HepG2 (cell line): ENCODE data around the gene LRPPRC. TPM values are rescaled to one million over a fixed set of nuclear protein-coding genes. Genes with fewer than 3 reads are reported as not detected.

Experiments used
- ATAC-seq: fragments of 200-7000 bp; cut with Tn5 transposase; 3 replicates; pipeline ENCODE4 v1.9.1; 2020; ENCODE audit warnings: mild to moderate bottlenecking, moderate library complexity
- BruUV-seq: library from RNA; stranded (reverse); fragments of 400-500 nt; replicated peaks from 2 replicates; lab custom pipeline; 2021; lab: Mats Ljungman, UMichigan
- CTCF ChIA-PET: fragments of 300-600 bp; formaldehyde crosslinking; extraction: SDS; loops from one replicate; lab custom pipeline; 2021; ENCODE audit warnings: low total read pairs, inconsistent platforms, low intra/inter-chr PET ratio; lab: Yijun Ruan, JAX
- POLR2A ChIA-PET: fragments of 350-600 bp; sonication (Branson Sonifier 250); formaldehyde crosslinking; loops from one replicate; lab custom pipeline; 2020; ENCODE audit warnings: antibody characterized with exemption, inconsistent platforms; lab: Yijun Ruan, JAX
- DNase-seq: peaks from one replicate; pipeline ENCODE4 v3.0.0-alpha.2; 2015; ENCODE audit warnings: low spot score
- FAIRE-seq: peaks from 3 replicates; lab custom pipeline; 2011; peaks lifted over from hg19 to GRCh38; lab: Jason Lieb, UNC
- H2AFZ ChIP-seq: one replicate; pipeline ENCODE4 v1.6.1; 2011; ENCODE audit warnings: low read length, inconsistent platforms
- H3K27ac ChIP-seq: fragments of 300-600 bp; 3 replicates; pipeline ENCODE4 v1.8.0; 2011; ENCODE audit warnings: mixed run types, mild to moderate bottlenecking, mixed read lengths, low read length, inconsistent platforms; ENCODE audit not compliant: insufficient read depth; ENCODE audit errors: extremely low read length
- H3K27me3 ChIP-seq, 2 experiments: fragments of 200-600 bp in 1 of 2; 2 replicates in 1 of 2; 3 replicates in 1 of 2; pipeline versions ENCODE4 v1.6.0 to v1.8.0; 2011; ENCODE audit warnings: low read length in 2 of 2, mild to moderate bottlenecking in 2 of 2, moderate library complexity in 2 of 2, inconsistent platforms in 1 of 2; ENCODE audit not compliant: insufficient read depth in 2 of 2, control insufficient read depth in 1 of 2
- H3K36me3 ChIP-seq, 2 experiments: fragments of 200-600 bp in 1 of 2; replicated peaks in 1 of 2; 2 replicates in 1 of 2; 3 replicates in 1 of 2; pipeline versions ENCODE4 v1.5.1 to v1.8.0; 2011; ENCODE audit warnings: low read length in 2 of 2, inconsistent platforms in 1 of 2; ENCODE audit not compliant: insufficient read depth in 2 of 2, control insufficient read depth in 1 of 2
- H3K4me1 ChIP-seq: 2 replicates; pipeline ENCODE4 v1.5.1; 2012; ENCODE audit warnings: low read length, inconsistent platforms; ENCODE audit not compliant: insufficient read depth
- H3K4me2 ChIP-seq: 2 replicates; pipeline ENCODE4 v1.6.0; 2011; ENCODE audit warnings: low read depth, low read length, inconsistent platforms
- H3K4me3 ChIP-seq, 3 experiments: fragments of 200-600 bp in 1 of 3; sonication (generic), shearing (Covaris generic) in 1 of 3; replicated peaks in 1 of 3; 2 replicates each; pipeline ENCODE4 v1.5.1; 2011 to 2016; ENCODE audit warnings: low read length in 3 of 3, inconsistent platforms in 2 of 3, low read depth in 2 of 3, mild to moderate bottlenecking in 2 of 3, control low read depth in 1 of 3, mixed read lengths in 1 of 3; ENCODE audit not compliant: insufficient read depth in 1 of 3
- H3K79me2 ChIP-seq: one replicate; pipeline ENCODE4 v1.6.1; 2011; ENCODE audit warnings: low read length, inconsistent platforms; ENCODE audit not compliant: insufficient read depth
- H3K9ac ChIP-seq: 2 replicates; pipeline ENCODE4 v1.6.0; 2011; ENCODE audit warnings: mild to moderate bottlenecking, low read depth, low read length, inconsistent platforms; ENCODE audit not compliant: insufficient read depth
- H3K9me3 ChIP-seq: 2 replicates; pipeline ENCODE4 v1.5.1; 2012; ENCODE audit warnings: mild to moderate bottlenecking, low read length
- H4K20me1 ChIP-seq: 2 replicates; pipeline ENCODE4 v1.6.0; 2011; ENCODE audit warnings: inconsistent platforms, mild to moderate bottlenecking, low read length, moderate library complexity; ENCODE audit not compliant: insufficient read depth
- ASH2L ChIP-seq: fragments of 300-600, 200-600 bp; sonication (generic); IDR thresholded peaks from 2 replicates; pipeline ENCODE4 v1.7.0; 2017; ENCODE audit warnings: low read depth, mild to moderate bottlenecking, moderate library complexity, mixed read lengths, low read length; ENCODE audit not compliant: insufficient read length
- HOXD1 ChIP-seq: sonication (generic); formaldehyde crosslinking; IDR thresholded peaks from 2 replicates; pipeline ENCODE4 v1.5.0; 2020; ENCODE audit warnings: missing genetic modification reagents
- TBX3 ChIP-seq: fragments of 450-650 bp; IDR thresholded peaks from 2 replicates; pipeline ENCODE4 v1.6.1; 2017; ENCODE audit warnings: antibody characterized with exemption, mild to moderate bottlenecking, inconsistent platforms, borderline replicate concordance
- ZBTB42 ChIP-seq: sonication (generic); formaldehyde crosslinking; IDR thresholded peaks from 2 replicates; pipeline ENCODE4 v1.5.0; 2020; ENCODE audit warnings: mild to moderate bottlenecking, missing genetic modification reagents
- ZFP90 ChIP-seq: sonication (generic); formaldehyde crosslinking; IDR thresholded peaks from 2 replicates; pipeline ENCODE4 v1.8.0; 2022; ENCODE audit warnings: missing genetic modification reagents, mild to moderate bottlenecking, inconsistent platforms, borderline replicate concordance
- ZNF225 ChIP-seq: sonication (generic); formaldehyde crosslinking; IDR thresholded peaks from 2 replicates; pipeline ENCODE4 v1.4.0; 2020; ENCODE audit warnings: mild to moderate bottlenecking, missing genetic modification reagents
- ZNF577 ChIP-seq: sonication (generic); formaldehyde crosslinking; IDR thresholded peaks from 2 replicates; pipeline ENCODE4 v1.4.0; 2020; ENCODE audit warnings: mild to moderate bottlenecking, low read depth, missing genetic modification reagents, borderline replicate concordance
- WGBS: methylation state at CpG from one replicate; pipeline ENCODE4 v1.1.6; 2017; ENCODE audit warnings: low lambda C conversion rate; 5-methylcytosine and 5-hydroxymethylcytosine counted together
- in situ Hi-C: cut with HindIII; loops from 2 replicates; pipeline ENCODE4 v1.10.0; 2017; ENCODE audit warnings: low pct_unique_long_range_greater_than_20kb; ENCODE audit not compliant: extremely low pct_ligation_motif_present
- intact Hi-C: fragments of 100-400 bp; cut with micrococcal nuclease; formaldehyde crosslinking; loops from one replicate; pipeline ENCODE4 v1.10.0; 2022; ENCODE audit not compliant: unreplicated experiment
- polyA plus RNA-seq, 8 experiments: library from polyadenylated mRNA; depleted of rRNA in 3 of 8; stranded (reverse) in 7 of 8; unstranded in 1 of 8; fragments of >200 nt; fragmentation: Illumina TruSeq in 4 of 8; extraction: Trizol in 4 of 8; gene quantifications; 2 replicates each; pipeline versions ENCODE4 v1.2.1 to v1.2.3, GENCODE V29; 2011 to 2016; ENCODE audit warnings: low read depth in 4 of 8, missing spikeins in 1 of 8, mixed read lengths in 1 of 8; ENCODE audit not compliant: insufficient read depth in 1 of 8
- total RNA-seq, 5 experiments: library from RNA; depleted of rRNA; stranded (reverse); fragments of >200 nt; fragmentation: Illumina TruSeq; extraction: Trizol; gene quantifications; 2 replicates each; pipeline ENCODE4 v1.2.3, GENCODE V29; 2016; ENCODE audit warnings: low read depth in 1 of 5
- TF ChIP-seq, protein P1 (sequence below): sonication (generic); formaldehyde crosslinking; IDR thresholded peaks from 2 replicates; pipeline ENCODE4 v1.9.0; 2021; ENCODE audit warnings: missing genetic modification reagents, mild to moderate bottlenecking, borderline replicate concordance
- TF ChIP-seq, protein P2 (sequence below): sonication (generic); formaldehyde crosslinking; IDR thresholded peaks from 2 replicates; pipeline ENCODE4 v1.4.0; 2020; ENCODE audit warnings: missing genetic modification reagents
- TF ChIP-seq, protein P3 (sequence below): sonication (generic); formaldehyde crosslinking; IDR thresholded peaks from 2 replicates; pipeline ENCODE4 v1.5.1; 2020; ENCODE audit warnings: mild to moderate bottlenecking, missing genetic modification reagents

The LRPPRC gene
- total and polyA plus RNA-seq, 2 of the 13 experiments (the other 11 are each of a cell fraction or from before 2014, with no cell fraction given), result 117 to 167 TPM

DNA sequence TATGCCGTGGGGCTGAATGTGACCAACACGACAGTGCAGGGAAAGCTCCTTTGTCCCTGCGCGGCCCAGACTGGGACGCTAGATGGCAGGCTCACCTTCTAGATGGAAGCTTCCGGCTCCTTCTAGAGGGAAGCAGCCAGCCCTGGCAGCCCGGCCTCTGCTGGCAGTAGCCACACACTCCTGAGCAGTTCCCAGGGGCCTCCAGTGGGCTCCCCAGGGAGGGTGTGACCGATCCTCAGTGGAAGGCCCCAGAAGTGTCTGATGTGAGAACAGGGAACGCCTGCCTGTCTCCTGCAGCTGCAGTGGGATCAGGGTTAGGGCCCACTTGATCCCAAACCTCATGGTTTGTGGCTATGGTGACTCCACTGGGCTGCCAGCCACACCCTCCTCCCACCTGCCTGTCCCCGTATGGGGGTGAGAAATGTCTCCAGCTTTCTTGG is 48.5 kb upstream of the LRPPRC start:
- H3K9ac ChIP-seq, result peak overlapping the region; percentile 49
- H4K20me1 ChIP-seq, result no peaks in the 10 kb centered on the region
- no peaks in the 10 kb centered on the region for H3K36me3 ChIP-seq
- CTCF ChIA-PET, result interaction anchor here (0.7 to 2.5 kb wide), 7 partner anchors 43 to 435 kb away, joined by 3 to 17 read pairs (median 9); no protein-coding TSS in a partner anchor
- H3K9me3 ChIP-seq, result no peaks in the 10 kb centered on the region
- BruUV-seq, result no TSS peak
- H3K79me2 ChIP-seq, result no peaks in the 10 kb centered on the region
- no peak overlapping the region for H3K27ac ChIP-seq
- no peak overlapping the region for H2AFZ ChIP-seq
- 0% methylated on average over 8 of the region's 10 CpGs for WGBS
- POLR2A ChIA-PET, result interaction anchor here (0.9 to 1.1 kb wide), 3 partner anchors 124 to 435 kb away, joined by 3 to 6 read pairs (median 3); partner anchors contain the start of genes CAMKMT, PPM1B and PREPL
- peaks cover 0 to 11% of the 10 kb centered on the region in 2 experiments; a peak in 2 of 5 replicates for H3K27me3 ChIP-seq
- intact Hi-C loops (loop anchor here (1.0 to 5.0 kb wide), 8 partner anchors 40 to 908 kb away; partner anchors contain the start of gene PPM1B), in situ Hi-C loops (loop anchor here (10.0 kb wide), 1 partner anchor 910 kb away; no protein-coding TSS in a partner anchor)
- H3K4me2 ChIP-seq, result peak overlapping the region; percentile 72
- FAIRE-seq (peak; percentile 98), ATAC-seq (peak; percentile 100), DNase-seq (peak; percentile 83)
- peaks cover 5% of the 10 kb centered on the region; the same call in 1 of the 2 replicates for H3K4me1 ChIP-seq
- H3K4me3 ChIP-seq, result peak overlapping the region in 1 of 3 experiments; percentile 57; a peak in 1 of 6 replicates
- TF ChIP-seq ZBTB42 (CRISPR knock-in tag) (no peak), ASH2L (no peak), ZNF225 (no peak), ZFP90 (CRISPR knock-in tag) (no peak), TBX3 (no peak), HOXD1 (no peak), ZNF577 (no peak)
- TF ChIP-seq, protein P1, sequence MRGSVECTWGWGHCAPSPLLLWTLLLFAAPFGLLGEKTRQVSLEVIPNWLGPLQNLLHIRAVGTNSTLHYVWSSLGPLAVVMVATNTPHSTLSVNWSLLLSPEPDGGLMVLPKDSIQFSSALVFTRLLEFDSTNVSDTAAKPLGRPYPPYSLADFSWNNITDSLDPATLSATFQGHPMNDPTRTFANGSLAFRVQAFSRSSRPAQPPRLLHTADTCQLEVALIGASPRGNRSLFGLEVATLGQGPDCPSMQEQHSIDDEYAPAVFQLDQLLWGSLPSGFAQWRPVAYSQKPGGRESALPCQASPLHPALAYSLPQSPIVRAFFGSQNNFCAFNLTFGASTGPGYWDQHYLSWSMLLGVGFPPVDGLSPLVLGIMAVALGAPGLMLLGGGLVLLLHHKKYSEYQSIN (CRISPR knock-in tag), result no peak
- TF ChIP-seq, protein P2, sequence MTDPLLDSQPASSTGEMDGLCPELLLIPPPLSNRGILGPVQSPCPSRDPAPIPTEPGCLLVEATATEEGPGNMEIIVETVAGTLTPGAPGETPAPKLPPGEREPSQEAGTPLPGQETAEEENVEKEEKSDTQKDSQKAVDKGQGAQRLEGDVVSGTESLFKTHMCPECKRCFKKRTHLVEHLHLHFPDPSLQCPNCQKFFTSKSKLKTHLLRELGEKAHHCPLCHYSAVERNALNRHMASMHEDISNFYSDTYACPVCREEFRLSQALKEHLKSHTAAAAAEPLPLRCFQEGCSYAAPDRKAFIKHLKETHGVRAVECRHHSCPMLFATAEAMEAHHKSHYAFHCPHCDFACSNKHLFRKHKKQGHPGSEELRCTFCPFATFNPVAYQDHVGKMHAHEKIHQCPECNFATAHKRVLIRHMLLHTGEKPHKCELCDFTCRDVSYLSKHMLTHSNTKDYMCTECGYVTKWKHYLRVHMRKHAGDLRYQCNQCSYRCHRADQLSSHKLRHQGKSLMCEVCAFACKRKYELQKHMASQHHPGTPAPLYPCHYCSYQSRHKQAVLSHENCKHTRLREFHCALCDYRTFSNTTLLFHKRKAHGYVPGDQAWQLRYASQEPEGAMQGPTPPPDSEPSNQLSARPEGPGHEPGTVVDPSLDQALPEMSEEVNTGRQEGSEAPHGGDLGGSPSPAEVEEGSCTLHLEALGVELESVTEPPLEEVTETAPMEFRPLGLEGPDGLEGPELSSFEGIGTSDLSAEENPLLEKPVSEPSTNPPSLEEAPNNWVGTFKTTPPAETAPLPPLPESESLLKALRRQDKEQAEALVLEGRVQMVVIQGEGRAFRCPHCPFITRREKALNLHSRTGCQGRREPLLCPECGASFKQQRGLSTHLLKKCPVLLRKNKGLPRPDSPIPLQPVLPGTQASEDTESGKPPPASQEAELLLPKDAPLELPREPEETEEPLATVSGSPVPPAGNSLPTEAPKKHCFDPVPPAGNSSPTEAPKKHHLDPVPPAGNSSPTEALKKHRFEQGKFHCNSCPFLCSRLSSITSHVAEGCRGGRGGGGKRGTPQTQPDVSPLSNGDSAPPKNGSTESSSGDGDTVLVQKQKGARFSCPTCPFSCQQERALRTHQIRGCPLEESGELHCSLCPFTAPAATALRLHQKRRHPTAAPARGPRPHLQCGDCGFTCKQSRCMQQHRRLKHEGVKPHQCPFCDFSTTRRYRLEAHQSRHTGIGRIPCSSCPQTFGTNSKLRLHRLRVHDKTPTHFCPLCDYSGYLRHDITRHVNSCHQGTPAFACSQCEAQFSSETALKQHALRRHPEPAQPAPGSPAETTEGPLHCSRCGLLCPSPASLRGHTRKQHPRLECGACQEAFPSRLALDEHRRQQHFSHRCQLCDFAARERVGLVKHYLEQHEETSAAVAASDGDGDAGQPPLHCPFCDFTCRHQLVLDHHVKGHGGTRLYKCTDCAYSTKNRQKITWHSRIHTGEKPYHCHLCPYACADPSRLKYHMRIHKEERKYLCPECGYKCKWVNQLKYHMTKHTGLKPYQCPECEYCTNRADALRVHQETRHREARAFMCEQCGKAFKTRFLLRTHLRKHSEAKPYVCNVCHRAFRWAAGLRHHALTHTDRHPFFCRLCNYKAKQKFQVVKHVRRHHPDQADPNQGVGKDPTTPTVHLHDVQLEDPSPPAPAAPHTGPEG, result no peak
- TF ChIP-seq, protein P3, sequence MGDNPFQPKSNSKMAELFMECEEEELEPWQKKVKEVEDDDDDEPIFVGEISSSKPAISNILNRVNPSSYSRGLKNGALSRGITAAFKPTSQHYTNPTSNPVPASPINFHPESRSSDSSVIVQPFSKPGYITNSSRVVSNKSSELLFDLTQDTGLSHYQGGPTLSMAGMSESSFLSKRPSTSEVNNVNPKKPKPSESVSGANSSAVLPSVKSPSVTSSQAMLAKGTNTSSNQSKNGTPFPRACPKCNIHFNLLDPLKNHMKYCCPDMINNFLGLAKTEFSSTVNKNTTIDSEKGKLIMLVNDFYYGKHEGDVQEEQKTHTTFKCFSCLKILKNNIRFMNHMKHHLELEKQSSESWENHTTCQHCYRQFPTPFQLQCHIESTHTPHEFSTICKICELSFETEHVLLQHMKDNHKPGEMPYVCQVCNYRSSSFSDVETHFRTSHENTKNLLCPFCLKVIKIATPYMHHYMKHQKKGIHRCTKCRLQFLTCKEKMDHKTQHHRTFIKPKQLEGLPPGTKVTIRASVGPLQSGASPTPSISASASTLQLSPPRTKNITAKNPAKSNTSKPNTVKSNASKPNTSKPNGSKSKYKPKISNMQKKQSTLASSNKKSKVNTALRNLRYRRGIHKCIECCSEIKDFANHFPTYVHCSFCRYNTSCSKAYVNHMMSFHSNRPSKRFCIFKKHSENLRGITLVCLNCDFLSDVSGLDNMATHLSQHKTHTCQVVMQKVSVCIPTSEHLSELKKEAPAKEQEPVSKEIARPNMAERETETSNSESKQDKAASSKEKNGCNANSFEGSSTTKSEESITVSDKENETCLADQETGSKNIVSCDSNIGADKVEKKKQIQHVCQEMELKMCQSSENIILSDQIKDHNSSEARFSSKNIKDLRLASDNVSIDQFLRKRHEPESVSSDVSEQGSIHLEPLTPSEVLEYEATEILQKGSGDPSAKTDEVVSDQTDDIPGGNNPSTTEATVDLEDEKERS (CRISPR knock-in tag), result no peak
